Esophagus muscularis mucosa (tissue), 4 donors: Measurements from ENCODE around the gene RTN4RL2. TPM values are rescaled to one million over a fixed set of nuclear protein-coding genes. Genes with fewer than 3 reads are reported as not detected.

Experiments used
- DNase-seq: peaks from one replicate; pipeline ENCODE4 v3.0.0-alpha.2; 2017; ENCODE audit errors: extremely low spot score
- H3K27ac ChIP-seq, 4 donors: fragments of 200-600 bp; sonication (generic); replicated peaks in 1 of 4; 1 replicate in 3 of 4; 2 replicates in 1 of 4; pipeline ENCODE4 v1.5.1; 2016 to 2019; ENCODE audit warnings: mild to moderate bottlenecking in 1 of 4
- H3K27me3 ChIP-seq, 4 donors: fragments of 200-600 bp; sonication (generic); one replicate each; pipeline versions ENCODE4 v1.5.1 to v1.6.0; 2016 to 2019
- H3K36me3 ChIP-seq, 4 donors: fragments of 200-600 bp; sonication (generic); one replicate each; pipeline ENCODE4 v1.5.1; 2016 to 2019
- H3K4me1 ChIP-seq, 4 donors: fragments of 200-600 bp; sonication (generic); one replicate each; pipeline ENCODE4 v1.5.1; 2016 to 2019
- H3K4me3 ChIP-seq, 4 donors: fragments of 200-600 bp; sonication (generic); 1 replicate in 2 of 4; 2 replicates in 2 of 4; pipeline ENCODE4 v1.5.1; 2016 to 2019; ENCODE audit warnings: mild to moderate bottlenecking in 4 of 4, moderate library complexity in 1 of 4
- H3K9me3 ChIP-seq, 4 donors: fragments of 200-600 bp; sonication (generic); 1 replicate in 3 of 4; 2 replicates in 1 of 4; pipeline ENCODE4 v1.5.1; 2016 to 2019
- CTCF ChIP-seq, 3 experiments: fragments of 200-600 bp in 2 of 3; fragments of 450-650 bp in 1 of 3; sonication (generic) in 2 of 3; IDR thresholded peaks; one replicate each; pipeline ENCODE4 v1.5.1; 2017 to 2019; ENCODE audit warnings: antibody characterized with exemption in 3 of 3, mild to moderate bottlenecking in 2 of 3, moderate library complexity in 1 of 3
- EP300 ChIP-seq: sonication (generic); formaldehyde crosslinking; IDR thresholded peaks from one replicate; pipeline ENCODE4 v1.6.1; 2017; ENCODE audit warnings: antibody characterized with exemption
- POLR2A ChIP-seq: fragments of 450-650 bp; IDR thresholded peaks from one replicate; pipeline ENCODE4 v1.6.1; 2017; ENCODE audit warnings: antibody characterized with exemption, moderate library complexity, mild to moderate bottlenecking, low read depth
- POLR2AphosphoS5 ChIP-seq, 2 donors: sonication (generic); formaldehyde crosslinking; IDR thresholded peaks; one replicate each; pipeline ENCODE4 v1.6.1; 2017; ENCODE audit warnings: antibody characterized with exemption in 2 of 2
- WGBS: methylation state at CpG from one replicate; pipeline ENCODE4 v1.1.5; 2018; 5-methylcytosine and 5-hydroxymethylcytosine counted together
- intact Hi-C: fragments of 100-400 bp; cut with DNase I; formaldehyde crosslinking; loops from one replicate; pipeline ENCODE4 v1.15.1; 2023
- total RNA-seq, 4 donors: library from RNA; depleted of rRNA; stranded (reverse); fragments of >200 nt; gene quantifications; one replicate each; pipeline versions ENCODE4 v1.1.0 to v1.2.1, GENCODE V29; 2016

The RTN4RL2 gene
- total RNA-seq, 4 donors from 2014 or later, result 0.33 to 1.1 (median 0.91) TPM; not detected in 1

DNA sequence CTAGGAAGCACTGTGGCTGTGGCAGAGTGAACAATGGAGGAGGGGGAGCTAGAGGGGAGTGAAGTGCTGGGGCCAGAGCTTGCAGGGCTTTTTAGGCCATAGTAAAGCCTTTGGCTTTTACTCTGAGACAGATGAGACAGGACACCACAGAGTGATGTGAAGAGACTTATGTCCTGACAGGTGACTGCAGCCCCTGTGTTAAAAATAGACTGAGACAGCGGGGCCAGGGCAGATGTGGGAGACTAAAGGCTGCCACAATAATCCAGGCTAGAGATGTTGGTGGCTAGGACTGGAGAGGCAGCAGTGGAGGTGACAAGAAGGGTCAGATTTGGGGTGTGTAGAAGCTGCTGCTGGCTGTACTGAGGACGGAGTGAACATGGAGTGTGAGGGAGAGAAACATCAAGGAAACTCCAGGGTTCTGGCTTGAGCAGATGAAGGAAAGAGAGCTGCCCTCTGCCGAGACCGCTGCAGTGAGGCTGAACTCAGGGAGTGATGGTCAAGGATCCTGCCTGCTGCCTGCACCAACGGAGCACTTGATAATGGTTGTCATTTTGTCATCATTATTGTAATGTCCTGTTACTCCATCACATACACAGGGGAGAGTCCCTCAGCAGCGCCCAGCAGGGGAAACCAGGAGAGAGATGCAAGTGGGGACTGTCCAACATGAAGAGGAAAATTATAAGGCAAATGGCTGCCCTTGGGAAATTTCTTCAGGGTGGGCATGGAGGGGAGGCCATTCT lies 27.8 kb downstream of the RTN4RL2 start:
- H3K27me3 ChIP-seq, result peaks cover 0 to 20% (median 6%) of the 10 kb centered on the region in 4 donors
- no peak overlapping the region for H3K27ac ChIP-seq
- DNase-seq, result no peak
- H3K36me3 ChIP-seq, result peaks cover 51 to 87% (median 68%) of the 10 kb centered on the region in 4 donors
- TF ChIP-seq CTCF (IDR thresholded peaks at IDR 0.05) (no peak), POLR2AphosphoS5 (IDR thresholded peaks at IDR 0.05) (no peak), EP300 (no peak), POLR2A (no peak)
- no peaks in the 10 kb centered on the region for H3K9me3 ChIP-seq
- intact Hi-C loops, result no loop called here
- 84% methylated on average over 6 of the region's 6 CpGs for WGBS
- H3K4me3 ChIP-seq, result no peak overlapping the region
- peaks cover 5 to 6% (median 6%) of the 10 kb centered on the region in 4 donors for H3K4me1 ChIP-seq

GRCh38 chr11:57490456-57491248 lies 30.3 kb downstream of the RTN4RL2 start:
- no peak for DNase-seq
- Histone ChIP-seq H3K27ac (no peak overlapping the region), H3K27me3 (no peaks in the 10 kb centered on the region), H3K4me1 (no peaks in the 10 kb centered on the region), H3K9me3 (no peaks in the 10 kb centered on the region), H3K4me3 (no peak overlapping the region), H3K36me3 (peaks cover 40 to 81% (median 57%) of the 10 kb centered on the region in 4 donors)
- 85% methylated on average over 9 of the region's 9 CpGs for whole genome bisulfite sequencing
- intact Hi-C loops, result no loop called here
- no peak for TF ChIP-seq CTCF (IDR thresholded peaks at IDR 0.05)
- TF ChIP-seq EP300, result no peak

GRCh38 chr11:57491371-57492061 lies 31.2 kb downstream of the RTN4RL2 start:
- no peaks in the 10 kb centered on the region for H3K9me3 ChIP-seq
- WGBS, result 89% methylated on average over 8 of the region's 11 CpGs
- TF ChIP-seq CTCF (IDR thresholded peaks at IDR 0.05) (peak; percentile 33 to 65 (median 43)), POLR2A (no peak), EP300 (no peak), POLR2AphosphoS5 (IDR thresholded peaks at IDR 0.05) (no peak)
- peaks cover 35 to 81% (median 52%) of the 10 kb centered on the region in 4 donors for H3K36me3 ChIP-seq
- H3K27ac ChIP-seq, result no peak overlapping the region
- intact Hi-C loops, result no loop called here
- H3K4me3 ChIP-seq, result no peak overlapping the region
- no peaks in the 10 kb centered on the region for H3K4me1 ChIP-seq
- no peaks in the 10 kb centered on the region for H3K27me3 ChIP-seq
- no peak for DNase-seq

GRCh38 chr11:57493507-57494503 lies 33.5 kb downstream of the RTN4RL2 start:
- Histone ChIP-seq H3K9me3 (no peaks in the 10 kb centered on the region), H3K36me3 (peaks cover 17 to 75% (median 36%) of the 10 kb centered on the region in 4 donors), H3K27me3 (no peaks in the 10 kb centered on the region), H3K27ac (no peak overlapping the region), H3K4me1 (peaks cover 3 to 6% (median 5%) of the 10 kb centered on the region in 4 donors), H3K4me3 (no peak overlapping the region)
- TF ChIP-seq EP300, result no peak
- TF ChIP-seq CTCF (IDR thresholded peaks at IDR 0.05), result peak; percentile 84 to 92 (median 87)
- WGBS, result 89% methylated on average over 12 of the region's 15 CpGs
- DNase-seq, result no peak
- intact Hi-C loops, result loop anchor here (1.0 kb wide), 1 partner anchor 33 kb away; no protein-coding TSS in a partner anchor
